ACC112 (cell line): Measurements from ENCODE around the gene CCNYL1.
"Not testable (repeated sequence)": the region's sequence is repeated elsewhere in the genome, so short reads cannot be mapped to it uniquely, and the experiment has no call there.

ENCODE experiments used
- H2AFZ ChIP-seq: fragments of 200-600 bp; sonication (generic); one replicate; pipeline ENCODE4 v1.6.0; 2017; ENCODE audit warnings: antibody characterized with exemption, low read length; ENCODE audit not compliant: unreplicated experiment
- H3K27ac ChIP-seq: fragments of 200-600 bp; sonication (generic); 2 replicates; pipeline ENCODE4 v1.5.1; 2014; ENCODE audit warnings: low read depth, mild to moderate bottlenecking, antibody characterized with exemption, low read length, moderate library complexity
- H3K27me3 ChIP-seq: fragments of 200-600 bp; sonication (generic); 2 replicates; pipeline ENCODE4 v1.6.1; 2014; ENCODE audit warnings: mild to moderate bottlenecking, antibody characterized with exemption, low read length, moderate library complexity, mixed read lengths; ENCODE audit not compliant: insufficient read depth
- H3K36me3 ChIP-seq: fragments of 200-600 bp; sonication (generic); 2 replicates; pipeline ENCODE4 v1.6.1; 2016; ENCODE audit warnings: mild to moderate bottlenecking, antibody characterized with exemption, low read length, moderate library complexity, mixed read lengths; ENCODE audit not compliant: insufficient read depth
- H3K4me1 ChIP-seq: fragments of 200-600 bp; sonication (generic); one replicate; pipeline ENCODE4 v1.6.1; 2016; ENCODE audit warnings: low read length, mixed read lengths; ENCODE audit not compliant: insufficient read depth, unreplicated experiment, control insufficient read depth
- H3K4me3 ChIP-seq: fragments of 200-600 bp; sonication (generic); 2 replicates; pipeline ENCODE4 v1.5.1; 2014; ENCODE audit warnings: mild to moderate bottlenecking, low read depth, low read length
- H3K79me2 ChIP-seq: fragments of 200-600 bp; sonication (generic); one replicate; pipeline ENCODE4 v1.6.0; 2016; ENCODE audit warnings: low read length; ENCODE audit not compliant: control insufficient read depth, unreplicated experiment, insufficient read depth

Gene CCNYL1

DNA sequence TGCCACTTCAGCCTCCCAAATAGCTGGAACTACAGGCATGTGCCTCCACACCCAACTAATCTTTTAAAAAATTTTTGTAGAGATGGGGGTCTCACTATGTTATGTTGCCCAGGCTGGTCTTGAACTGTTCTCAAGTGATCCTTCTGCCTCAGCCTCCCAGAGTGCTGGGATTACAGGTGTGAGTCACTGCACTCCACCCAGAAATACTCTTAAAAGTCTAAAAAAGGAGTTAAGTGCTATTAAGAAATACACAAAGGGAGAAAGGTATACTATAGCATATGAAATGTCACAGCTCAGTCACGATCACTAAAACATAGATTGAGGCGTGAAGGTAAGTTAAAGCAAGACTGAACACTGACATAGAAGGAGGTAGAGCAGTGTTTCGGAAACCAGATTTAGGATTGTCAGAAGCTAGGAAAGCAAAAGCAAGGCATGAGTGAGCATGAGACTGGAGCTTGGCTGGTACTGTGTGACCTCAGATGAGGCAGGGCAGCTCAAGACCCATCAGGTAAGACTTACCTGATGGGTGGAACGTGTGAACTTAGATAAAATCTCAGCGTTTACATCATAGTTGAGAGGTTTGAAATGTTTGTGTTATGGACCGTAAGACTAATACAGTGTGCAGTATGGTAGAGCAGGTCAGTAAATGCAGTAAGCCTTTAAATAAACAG lies 9.2 kb downstream of the CCNYL1 start:
- Histone ChIP-seq H3K36me3 (no peaks in the 10 kb centered on the region), H3K4me1 (peaks cover 14% of the 10 kb centered on the region), H3K27ac (no peak overlapping the region), H3K4me3 (no peak overlapping the region), H3K79me2 (peaks cover 21% of the 10 kb centered on the region), H2AFZ (no peak overlapping the region), H3K27me3 (no peaks in the 10 kb centered on the region)

DNA sequence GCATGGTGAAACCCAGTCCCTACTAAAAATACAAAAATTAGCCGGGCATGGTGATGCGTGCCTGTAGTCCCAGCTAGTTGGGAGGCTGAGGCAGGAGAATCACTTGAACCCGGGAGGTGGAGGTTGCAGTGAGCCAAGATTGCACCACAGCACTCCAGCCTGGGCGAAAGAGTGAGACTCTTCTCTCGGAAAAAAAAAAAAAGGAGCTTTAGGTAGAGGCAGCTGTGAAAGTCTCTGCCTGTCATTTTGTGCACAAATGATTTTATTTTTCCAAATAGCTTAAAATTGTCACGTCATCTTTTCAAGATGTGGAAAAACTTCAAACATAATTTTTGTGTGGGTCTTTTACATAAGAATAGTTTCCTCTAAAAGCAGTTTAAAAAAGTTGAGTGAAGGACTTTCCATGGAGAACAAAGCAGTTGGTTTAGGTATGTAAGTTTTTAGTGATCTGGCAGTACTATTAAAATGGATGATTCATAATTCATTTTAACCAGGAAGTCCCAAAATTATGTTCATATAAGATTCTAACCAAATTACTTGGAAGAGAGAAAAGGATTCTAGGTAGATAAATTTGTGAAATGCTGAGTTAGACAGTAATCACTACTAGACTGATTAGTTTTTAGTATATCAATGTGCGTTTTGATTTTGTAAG lies 11.5 kb downstream of the CCNYL1 start:
- peaks cover 11% of the 10 kb centered on the region for H3K79me2 ChIP-seq

DNA sequence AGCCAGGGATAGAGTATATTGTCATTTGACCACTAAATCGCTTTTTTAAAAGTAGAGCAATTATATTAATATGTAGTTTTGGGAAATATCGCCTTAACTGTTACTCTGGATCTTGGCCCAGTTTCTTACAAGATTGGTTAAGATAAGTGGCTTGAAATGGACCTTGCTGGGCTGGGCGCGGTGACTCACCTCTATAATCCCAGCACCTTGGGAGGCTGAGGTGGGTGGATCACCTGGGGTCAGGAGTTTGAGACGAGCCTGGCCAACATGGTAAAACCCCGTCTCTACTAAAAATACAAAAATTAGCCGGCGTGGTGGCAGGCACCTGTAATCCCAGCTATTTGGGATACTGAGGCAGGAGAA lies 12.0 kb downstream of the CCNYL1 start:
- not testable (repeated sequence) for H3K27ac ChIP-seq, H3K4me3 ChIP-seq, H3K79me2 ChIP-seq

More for the DNA sequence above, 11.5 kb downstream of the CCNYL1 start:
- Histone ChIP-seq H3K4me1 (peaks cover 34% of the 10 kb centered on the region), H3K27ac (no peak overlapping the region), H3K27me3 (no peaks in the 10 kb centered on the region), H2AFZ (no peak overlapping the region), H3K4me3 (no peak overlapping the region), H3K36me3 (no peaks in the 10 kb centered on the region)

DNA sequence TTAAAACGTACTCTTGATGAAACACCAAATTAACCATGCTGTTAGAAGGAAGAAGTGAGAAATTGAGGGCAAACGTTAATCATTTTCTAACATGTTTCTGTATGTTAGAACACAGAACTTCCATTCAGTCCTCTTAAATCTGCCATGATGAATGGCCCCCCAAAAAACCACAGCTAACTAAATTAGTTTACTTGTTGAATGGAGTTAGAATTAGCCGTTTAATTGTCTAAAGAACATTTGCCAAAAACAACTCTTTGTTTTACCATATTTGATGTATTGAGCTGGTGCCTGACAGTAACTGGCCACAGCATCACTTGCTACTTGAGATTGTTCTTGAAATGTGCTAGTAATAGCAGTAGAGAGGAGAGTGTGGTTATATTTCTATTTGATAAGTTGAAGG lies 12.7 kb downstream of the CCNYL1 start:
- no peak overlapping the region for H3K4me3 ChIP-seq
- no peak overlapping the region for H2AFZ ChIP-seq
- peaks cover 34% of the 10 kb centered on the region for H3K4me1 ChIP-seq
- no peaks in the 10 kb centered on the region for H3K27me3 ChIP-seq
- no peak overlapping the region for H3K27ac ChIP-seq
- peaks cover 5% of the 10 kb centered on the region for H3K79me2 ChIP-seq
- no peaks in the 10 kb centered on the region for H3K36me3 ChIP-seq

More for the DNA sequence above, 12.0 kb downstream of the CCNYL1 start:
- H3K4me1 ChIP-seq = peaks cover 34% of the 10 kb centered on the region
- H3K36me3 ChIP-seq, H3K27me3 ChIP-seq, H2AFZ ChIP-seq: not testable (repeated sequence)

DNA sequence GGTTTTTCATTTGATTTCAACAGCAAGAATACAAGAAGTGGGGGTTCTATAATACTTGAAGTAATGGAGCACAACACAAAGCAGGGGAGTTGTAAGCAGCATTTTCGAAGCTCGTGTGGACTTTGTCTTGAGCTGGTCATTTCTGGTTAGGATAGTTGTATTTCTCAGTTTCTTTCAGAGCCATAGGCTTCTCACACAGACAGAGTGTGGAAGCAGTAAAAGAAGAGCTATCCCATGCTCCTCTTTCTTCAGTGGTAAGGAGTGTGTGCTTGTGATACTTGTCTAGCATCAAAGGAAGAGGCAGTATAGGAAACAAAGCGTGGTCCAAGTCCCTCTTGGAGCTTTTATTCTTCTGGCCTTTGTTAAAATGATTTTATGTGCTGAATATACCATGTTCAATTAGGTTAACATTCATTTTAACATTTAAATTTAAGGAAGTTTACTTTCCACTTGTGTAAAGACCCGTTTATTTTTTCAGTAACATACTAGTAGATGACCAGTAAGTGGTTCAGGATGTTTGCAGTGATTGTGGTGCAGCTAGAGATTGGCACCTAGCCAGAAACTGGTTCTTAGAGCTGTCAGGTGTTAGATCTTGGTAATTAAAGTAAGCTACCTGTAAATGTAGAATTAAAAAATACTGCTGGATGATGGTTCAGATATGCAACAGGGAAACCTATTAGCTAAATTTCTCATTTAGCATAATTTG lies 14.6 kb downstream of the CCNYL1 start:
- Histone ChIP-seq H3K79me2 (peaks cover under 1% of the 10 kb centered on the region), H3K36me3 (no peaks in the 10 kb centered on the region), H3K4me1 (peaks cover 34% of the 10 kb centered on the region), H3K27ac (no peak overlapping the region), H3K4me3 (no peak overlapping the region), H3K27me3 (no peaks in the 10 kb centered on the region), H2AFZ (no peak overlapping the region)

DNA sequence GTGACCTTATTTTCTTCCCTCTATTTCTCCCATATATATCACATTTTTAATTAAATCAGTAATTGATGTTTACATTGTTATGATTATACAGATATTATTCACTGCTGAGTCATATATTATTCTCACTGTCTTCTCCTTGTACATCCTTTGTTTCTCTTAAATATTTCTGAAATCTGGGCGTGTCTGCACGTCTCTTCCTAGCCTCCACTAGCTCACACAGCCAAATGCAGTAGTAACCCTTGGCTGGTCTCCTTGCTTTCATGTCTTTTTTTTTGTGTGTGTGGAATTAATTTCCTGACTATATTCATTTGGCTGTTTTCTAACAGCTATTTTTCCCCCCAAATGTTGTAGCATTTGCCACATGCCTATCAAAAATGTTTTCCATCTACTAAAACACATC lies 15.8 kb downstream of the CCNYL1 start:
- Histone ChIP-seq H3K4me3 (no peak overlapping the region), H3K36me3 (no peaks in the 10 kb centered on the region), H2AFZ (no peak overlapping the region), H3K27me3 (no peaks in the 10 kb centered on the region), H3K4me1 (peaks cover 32% of the 10 kb centered on the region), H3K27ac (peak overlapping the region; percentile 2), H3K79me2 (no peaks in the 10 kb centered on the region)

DNA sequence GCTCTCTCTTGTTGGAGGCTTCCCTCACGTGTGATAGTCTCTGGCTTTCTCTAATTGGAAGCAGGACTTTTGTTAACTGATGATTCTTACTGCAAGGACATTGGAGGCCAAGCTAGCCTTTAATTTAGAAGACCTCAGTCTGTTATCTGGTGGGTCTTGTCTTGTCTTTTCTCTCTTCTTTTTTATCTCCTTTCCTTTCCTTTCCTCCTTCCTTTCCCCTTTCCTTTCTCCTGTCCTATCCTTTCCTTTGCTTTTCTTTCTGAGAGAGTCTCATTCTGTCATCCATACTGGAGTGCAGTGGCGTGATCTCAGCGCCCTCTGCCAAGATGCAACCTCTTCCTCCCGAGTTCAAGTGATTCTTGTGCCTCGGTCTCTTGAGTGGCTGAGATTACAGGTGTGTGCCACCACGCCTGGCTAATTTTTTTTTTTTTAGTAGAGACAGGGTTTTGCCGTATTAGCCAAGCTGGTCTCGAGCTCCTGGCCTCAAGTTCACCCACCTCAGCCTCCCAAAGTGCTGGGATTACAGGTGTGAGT lies 18.1 kb downstream of the CCNYL1 start:
- Histone ChIP-seq H3K27me3 (no peaks in the 10 kb centered on the region), H3K27ac (no peak overlapping the region)

DNA sequence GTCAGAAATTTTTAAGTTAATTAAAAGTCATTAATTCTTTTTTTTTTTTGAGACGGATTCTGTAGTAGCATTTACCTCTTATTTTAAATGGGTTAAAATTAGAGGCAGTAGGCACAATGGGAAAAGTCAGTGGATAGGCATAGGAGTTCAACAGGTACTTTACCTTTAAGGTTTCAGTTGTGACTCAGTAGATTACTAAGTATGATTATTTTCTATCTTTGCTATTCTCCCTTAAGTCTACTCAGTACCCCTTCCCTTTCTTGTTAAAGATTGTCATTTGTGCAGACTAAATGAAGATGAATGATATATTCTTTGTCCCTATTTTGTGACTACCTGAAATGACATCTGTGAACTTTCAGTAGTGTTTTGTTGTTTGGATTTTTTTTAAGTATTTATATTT lies 19.7 kb downstream of the CCNYL1 start:
- Histone ChIP-seq H3K27ac (no peak overlapping the region), H2AFZ (no peak overlapping the region), H3K79me2 (no peaks in the 10 kb centered on the region), H3K36me3 (no peaks in the 10 kb centered on the region), H3K4me3 (no peak overlapping the region), H3K27me3 (no peaks in the 10 kb centered on the region), H3K4me1 (peaks cover 17% of the 10 kb centered on the region)

More for the DNA sequence above, 18.1 kb downstream of the CCNYL1 start:
- Histone ChIP-seq H3K4me3 (no peak overlapping the region), H3K4me1 (peaks cover 20% of the 10 kb centered on the region), H2AFZ (no peak overlapping the region), H3K79me2 (no peaks in the 10 kb centered on the region), H3K36me3 (no peaks in the 10 kb centered on the region)

DNA sequence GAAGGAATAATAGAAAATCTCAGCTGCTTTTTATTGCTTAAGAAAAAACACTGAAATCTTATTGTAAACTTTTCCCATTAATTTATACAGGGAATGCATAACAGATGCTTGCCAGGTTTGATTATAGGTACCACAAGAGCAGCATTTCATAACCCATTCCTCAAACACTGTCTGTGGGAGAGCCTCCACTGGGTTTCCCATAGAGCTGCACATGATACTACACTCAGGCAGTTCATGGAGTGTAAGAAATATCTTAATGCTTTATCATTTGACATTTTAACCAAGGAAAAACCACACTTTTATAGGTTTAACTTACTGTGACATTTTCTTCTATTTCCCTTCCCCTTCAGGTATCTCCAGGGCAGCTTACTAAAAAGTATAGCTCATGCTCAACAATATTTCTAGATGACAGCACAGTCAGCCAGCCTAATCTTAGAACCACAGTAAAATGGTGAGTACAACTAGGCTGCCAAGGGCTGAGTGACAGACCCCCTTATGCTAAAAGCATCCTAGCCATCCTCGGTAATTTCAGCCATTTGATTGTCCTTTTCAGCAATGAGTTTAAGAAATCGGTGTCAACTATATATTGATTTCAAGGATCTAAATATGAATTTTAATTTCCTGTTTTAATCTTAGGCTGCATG lies 22.3 kb downstream of the CCNYL1 start:
- Histone ChIP-seq H3K4me3 (no peak overlapping the region), H3K27me3 (no peaks in the 10 kb centered on the region), H3K36me3 (no peaks in the 10 kb centered on the region)

DNA sequence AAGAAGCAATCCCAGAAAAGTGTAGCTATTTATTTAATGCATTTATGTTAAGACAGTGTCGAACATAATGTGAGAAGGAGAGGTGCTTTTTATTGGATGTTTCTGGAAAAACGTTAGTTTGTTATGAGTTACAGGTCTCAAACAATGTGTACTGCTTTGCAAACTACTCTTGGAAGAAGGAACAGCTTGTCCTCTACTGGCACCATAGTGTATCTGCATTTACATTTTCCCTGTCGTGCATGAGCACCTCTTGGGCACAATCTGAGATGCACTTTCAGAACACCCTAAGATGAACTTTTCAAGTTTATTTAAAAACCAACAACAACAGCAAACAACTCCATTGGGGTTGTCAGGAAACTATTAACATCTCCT lies 22.8 kb downstream of the CCNYL1 start:
- Histone ChIP-seq H3K27me3 (no peaks in the 10 kb centered on the region), H2AFZ (no peak overlapping the region), H3K4me3 (no peak overlapping the region), H3K36me3 (no peaks in the 10 kb centered on the region), H3K4me1 (no peaks in the 10 kb centered on the region), H3K27ac (no peak overlapping the region), H3K79me2 (no peaks in the 10 kb centered on the region)

More for the DNA sequence above, 22.3 kb downstream of the CCNYL1 start:
- Histone ChIP-seq H3K79me2 (no peaks in the 10 kb centered on the region), H3K4me1 (no peaks in the 10 kb centered on the region), H2AFZ (no peak overlapping the region), H3K27ac (no peak overlapping the region)
